Ishikawa (cell line): ENCODE results near the gene DAB1.

Source experiments
- CEBPB ChIP-seq: IDR thresholded peaks from 2 replicates; pipeline ENCODE4 v1.6.1; 2012
- EGR1 ChIP-seq: IDR thresholded peaks from 2 replicates; pipeline ENCODE4 v1.6.1; 2012
- EP300 ChIP-seq: IDR thresholded peaks from 2 replicates; pipeline ENCODE4 v1.6.1; 2012; ENCODE audit warnings: borderline replicate concordance
- FOXM1 ChIP-seq: IDR thresholded peaks from 2 replicates; pipeline ENCODE4 v1.6.1; 2012; ENCODE audit warnings: low read depth, borderline replicate concordance
- NFIC ChIP-seq: IDR thresholded peaks from 2 replicates; pipeline ENCODE4 v1.6.1; 2012
- RAD21 ChIP-seq: IDR thresholded peaks from 2 replicates; pipeline ENCODE4 v1.6.1; 2012; ENCODE audit warnings: low read depth
- REST ChIP-seq: IDR thresholded peaks from 2 replicates; pipeline ENCODE4 v1.6.1; 2012; ENCODE audit warnings: low read depth, mild to moderate bottlenecking
- TAF1 ChIP-seq: IDR thresholded peaks from 2 replicates; pipeline ENCODE4 v1.6.1; 2012; ENCODE audit warnings: low read depth, mild to moderate bottlenecking
- TCF12 ChIP-seq: IDR thresholded peaks from 2 replicates; pipeline ENCODE4 v1.6.1; 2012; ENCODE audit warnings: low read depth
- TEAD4 ChIP-seq: IDR thresholded peaks from 2 replicates; pipeline ENCODE4 v1.6.1; 2012
- YY1 ChIP-seq: IDR thresholded peaks from 2 replicates; pipeline ENCODE4 v1.6.1; 2012; ENCODE audit warnings: low read depth
- TF ChIP-seq, protein P1 (sequence below): IDR thresholded peaks from 2 replicates; pipeline ENCODE4 v1.6.1; 2012
- TF ChIP-seq, protein P2 (sequence below): IDR thresholded peaks from 2 replicates; pipeline ENCODE4 v1.6.1; 2012

DNA sequence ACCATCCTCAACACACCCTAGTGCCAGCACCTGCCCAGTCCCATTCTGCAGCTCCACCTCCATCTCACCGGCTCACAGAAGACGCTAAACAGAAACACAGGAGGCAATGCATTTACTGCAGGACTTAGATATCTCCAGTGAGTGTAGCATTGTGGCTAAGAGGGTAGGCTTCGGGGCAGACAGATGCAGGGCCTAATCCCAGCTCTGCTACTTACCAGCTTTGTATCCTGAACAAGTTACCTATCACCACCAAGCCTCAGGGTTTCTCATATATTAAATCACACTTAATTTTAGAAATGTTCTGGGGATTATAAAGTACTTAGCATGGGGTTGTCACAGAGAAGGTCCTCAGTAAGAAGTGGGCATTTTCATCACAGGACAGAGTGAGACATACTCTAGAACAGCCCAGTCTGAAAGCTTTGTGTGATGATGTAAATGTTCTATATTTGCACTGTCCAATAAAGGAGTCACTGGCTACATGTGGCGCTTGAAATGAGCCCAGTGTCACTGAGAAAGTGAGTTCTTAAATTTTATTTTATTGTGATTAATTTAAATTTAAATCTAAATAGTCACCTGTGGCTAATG is 308.7 kb downstream of the DAB1 start:
- TF ChIP-seq REST = no peak
- no peak for TF ChIP-seq YY1
- TF ChIP-seq, protein P1, sequence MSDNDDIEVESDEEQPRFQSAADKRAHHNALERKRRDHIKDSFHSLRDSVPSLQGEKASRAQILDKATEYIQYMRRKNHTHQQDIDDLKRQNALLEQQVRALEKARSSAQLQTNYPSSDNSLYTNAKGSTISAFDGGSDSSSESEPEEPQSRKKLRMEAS = no peak
- TF ChIP-seq TAF1 = no peak
- no peak for TF ChIP-seq EP300
- no peak for TF ChIP-seq RAD21
- no peak for TF ChIP-seq CEBPB
- TF ChIP-seq, protein P2, sequence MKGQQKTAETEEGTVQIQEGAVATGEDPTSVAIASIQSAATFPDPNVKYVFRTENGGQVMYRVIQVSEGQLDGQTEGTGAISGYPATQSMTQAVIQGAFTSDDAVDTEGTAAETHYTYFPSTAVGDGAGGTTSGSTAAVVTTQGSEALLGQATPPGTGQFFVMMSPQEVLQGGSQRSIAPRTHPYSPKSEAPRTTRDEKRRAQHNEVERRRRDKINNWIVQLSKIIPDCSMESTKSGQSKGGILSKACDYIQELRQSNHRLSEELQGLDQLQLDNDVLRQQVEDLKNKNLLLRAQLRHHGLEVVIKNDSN = no peak
- no peak for TF ChIP-seq FOXM1
- TF ChIP-seq NFIC = no peak
- no peak for TF ChIP-seq TEAD4
- no peak for TF ChIP-seq TCF12
- TF ChIP-seq EGR1 = no peak
